ENCODE data around the gene PRRT1. TPM values are rescaled to one million over a fixed set of nuclear protein-coding genes. Genes with fewer than 3 reads are reported as not detected.

PRRT1 gene
- total RNA-seq, 2 donors from 2014 or later: 2.0 to 3.0 TPM

- DNase-seq: no peak
- Histone ChIP-seq H3K4me3 (ENCODE audit: low read length) (no peak overlapping the region), H3K9ac (ENCODE audit: extremely low read depth, low read length, poor library complexity, severe bottlenecking) (no peak overlapping the region), H3K36me3 (ENCODE audit: control insufficient read depth, insufficient read depth, low read length) (no peaks in the 10 kb centered on the region), H3K4me1 (ENCODE audit: control insufficient read depth, insufficient read depth, low read length) (peaks cover 7% of the 10 kb centered on the region), H3K9me3 (ENCODE audit: control insufficient read depth, low read length) (no peaks in the 10 kb centered on the region), H3K27me3 (ENCODE audit: control insufficient read depth, insufficient read depth, low read length, poor library complexity, severe bottlenecking) (no peaks in the 10 kb centered on the region), H3K27ac (ENCODE audit: low read depth, low read length) (no peak overlapping the region)
- TF ChIP-seq CTCF (conservative IDR thresholded peaks at IDR 0.05): no peak
- WGBS, 2 experiments (ENCODE audit: insufficient coverage in 1 of 2, insufficient read length in 1 of 2): 91% methylated on average over 4 of the region's 4 CpGs; no CpG with 5 or more reads in 1 of the 2 experiments
- no peak overlapping the region for H3K27ac Mint-ChIP-seq
- peaks cover 20% of the 10 kb centered on the region for H3K27me3 Mint-ChIP-seq (ENCODE audit: insufficient read depth)
- peaks cover 10% of the 10 kb centered on the region for H3K4me1 Mint-ChIP-seq
- H3K36me3 Mint-ChIP-seq (ENCODE audit: low read depth): no peaks in the 10 kb centered on the region
- H3K4me3 Mint-ChIP-seq: no peak overlapping the region
- H3K9me3 Mint-ChIP-seq: no peaks in the 10 kb centered on the region
Measured at GRCh38 chr6:32133786-32134185, 18.0 kb downstream of the PRRT1 start.

DNA sequence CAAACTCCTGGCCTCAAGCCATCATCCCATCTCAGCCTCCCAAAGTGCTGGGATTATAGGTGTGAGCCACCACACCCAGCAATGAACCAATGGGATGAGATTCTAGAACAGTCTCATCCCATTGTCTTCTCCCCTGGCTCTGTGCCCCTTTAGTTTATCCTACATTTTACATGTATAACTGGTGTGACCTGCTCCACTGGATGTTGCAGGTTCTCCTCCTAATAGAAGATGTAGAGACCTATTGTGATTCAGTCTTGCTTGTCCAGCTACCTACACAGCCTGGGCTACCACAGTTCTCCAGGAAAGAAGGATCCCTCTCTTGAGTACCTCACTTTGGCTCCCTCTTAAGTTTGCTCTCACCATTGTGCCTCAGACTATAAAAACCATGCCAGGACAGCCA is 19.6 kb downstream of the PRRT1 start:
- no peak overlapping the region for H3K27ac ChIP-seq (ENCODE audit: low read depth, low read length)
- H3K27ac Mint-ChIP-seq: no peak overlapping the region
- no peak for TF ChIP-seq CTCF (conservative IDR thresholded peaks at IDR 0.05)

GRCh38 chr6:32131439-32131948 is 20.2 kb downstream of the PRRT1 start:
- Histone ChIP-seq H3K36me3 (ENCODE audit: control insufficient read depth, insufficient read depth, low read length) (no peaks in the 10 kb centered on the region), H3K27ac (ENCODE audit: low read depth, low read length) (no peak overlapping the region), H3K9ac (ENCODE audit: extremely low read depth, low read length, poor library complexity, severe bottlenecking) (no peak overlapping the region), H3K4me3 (ENCODE audit: low read length) (no peak overlapping the region), H3K27me3 (ENCODE audit: control insufficient read depth, insufficient read depth, low read length, poor library complexity, severe bottlenecking) (no peaks in the 10 kb centered on the region), H3K4me1 (ENCODE audit: control insufficient read depth, insufficient read depth, low read length) (peaks cover 9% of the 10 kb centered on the region), H3K9me3 (ENCODE audit: control insufficient read depth, low read length) (no peaks in the 10 kb centered on the region)
- Mint-ChIP-seq H3K4me3 (no peak overlapping the region), H3K36me3 (ENCODE audit: low read depth) (peaks cover 2% of the 10 kb centered on the region), H3K27ac (no peak overlapping the region), H3K4me1 (peaks cover 21% of the 10 kb centered on the region), H3K27me3 (ENCODE audit: insufficient read depth) (peaks cover 20% of the 10 kb centered on the region), H3K9me3 (no peaks in the 10 kb centered on the region)
- WGBS, 2 experiments (ENCODE audit: insufficient coverage in 1 of 2, insufficient read length in 1 of 2): 87 to 91% methylated on average over 3 to 14 of the region's 14 CpGs
- no peak for DNase-seq
- TF ChIP-seq CTCF (conservative IDR thresholded peaks at IDR 0.05): no peak

More for the DNA sequence above, 19.6 kb downstream of the PRRT1 start:
- H3K9me3 ChIP-seq (ENCODE audit: control insufficient read depth, low read length): no peaks in the 10 kb centered on the region
- no peaks in the 10 kb centered on the region for H3K27me3 ChIP-seq (ENCODE audit: control insufficient read depth, insufficient read depth, low read length, poor library complexity, severe bottlenecking)
- Mint-ChIP-seq H3K4me3 (no peak overlapping the region), H3K27me3 (ENCODE audit: insufficient read depth) (peaks cover 20% of the 10 kb centered on the region), H3K4me1 (peaks cover 17% of the 10 kb centered on the region), H3K36me3 (ENCODE audit: low read depth) (no peaks in the 10 kb centered on the region), H3K9me3 (no peaks in the 10 kb centered on the region)
- DNase-seq: no peak
- H3K4me1 ChIP-seq (ENCODE audit: control insufficient read depth, insufficient read depth, low read length): peaks cover 9% of the 10 kb centered on the region
- no peak overlapping the region for H3K9ac ChIP-seq (ENCODE audit: extremely low read depth, low read length, poor library complexity, severe bottlenecking)
- H3K4me3 ChIP-seq (ENCODE audit: low read length): no peak overlapping the region
- H3K36me3 ChIP-seq (ENCODE audit: control insufficient read depth, insufficient read depth, low read length): no peaks in the 10 kb centered on the region

All from endodermal cell (in vitro differentiated cells).